SK-N-SH treated with all-trans-retinoic acid at 6 μM for 48 hours (cell line): ENCODE measurements around the gene SLC13A1.

Experiments
- ATAC-seq: fragments of 200-7000 bp; cut with Tn5 transposase; 3 replicates; pipeline ENCODE4 v1.9.1; 2020; ENCODE audit warnings: mild to moderate bottlenecking, moderate library complexity
- BACH2 ChIP-seq: fragments of 250-450 bp; sonication (Bioruptor Pico); IDR thresholded peaks from 2 replicates; pipeline ENCODE4 v1.9.0; 2021; ENCODE audit warnings: mild to moderate bottlenecking, borderline replicate concordance
- CREB5 ChIP-seq: fragments of 250-450 bp; sonication (Bioruptor Pico); IDR thresholded peaks from 2 replicates; pipeline ENCODE4 v1.5.1; 2020; ENCODE audit warnings: low read depth, mild to moderate bottlenecking, moderate library complexity
- CSDC2 ChIP-seq: fragments of 250-450 bp; sonication (Bioruptor Pico); IDR thresholded peaks from 2 replicates; pipeline ENCODE4 v1.5.0; 2020; ENCODE audit warnings: mild to moderate bottlenecking, moderate library complexity
- CSRNP3 ChIP-seq: fragments of 250-450 bp; sonication (Bioruptor Pico); IDR thresholded peaks from 2 replicates; pipeline ENCODE4 v1.5.1; 2021; ENCODE audit warnings: mild to moderate bottlenecking, moderate library complexity
- ESRRG ChIP-seq: fragments of 250-450 bp; sonication (Bioruptor Pico); IDR thresholded peaks from 2 replicates; pipeline ENCODE4 v1.6.1; 2021; ENCODE audit warnings: mild to moderate bottlenecking
- GLIS3 ChIP-seq: fragments of 250-450 bp; sonication (Bioruptor Pico); IDR thresholded peaks from 2 replicates; pipeline ENCODE4 v1.5.0; 2020; ENCODE audit warnings: mild to moderate bottlenecking, moderate library complexity
- ISL1 ChIP-seq: fragments of 250-450 bp; sonication (Bioruptor Pico); IDR thresholded peaks from 2 replicates; pipeline ENCODE4 v2.1.2; 2022; ENCODE audit warnings: mild to moderate bottlenecking, moderate library complexity
- OSR1 ChIP-seq: fragments of 250-450 bp; sonication (Bioruptor Pico); IDR thresholded peaks from 2 replicates; pipeline ENCODE4 v1.8.0; 2022; ENCODE audit warnings: moderate library complexity, mild to moderate bottlenecking, inconsistent platforms
- PATZ1 ChIP-seq: fragments of 250-450 bp; sonication (Bioruptor Pico); IDR thresholded peaks from 2 replicates; pipeline ENCODE4 v1.8.0; 2020; ENCODE audit warnings: mild to moderate bottlenecking, moderate library complexity, borderline replicate concordance
- PPARA ChIP-seq: fragments of 250-450 bp; sonication (Bioruptor Pico); IDR thresholded peaks from 2 replicates; pipeline ENCODE4 v1.5.0; 2020; ENCODE audit warnings: mild to moderate bottlenecking, borderline replicate concordance
- RARB ChIP-seq: fragments of 250-450 bp; sonication (Bioruptor Pico); IDR thresholded peaks from 2 replicates; pipeline ENCODE4 v1.8.0; 2021; ENCODE audit warnings: mild to moderate bottlenecking, moderate library complexity
- SNAI2 ChIP-seq: fragments of 250-450 bp; sonication (Bioruptor Pico); IDR thresholded peaks from 2 replicates; pipeline ENCODE4 v1.5.0; 2020; ENCODE audit warnings: mild to moderate bottlenecking, moderate library complexity
- TCF4 ChIP-seq: fragments of 250-450 bp; sonication (Bioruptor Pico); IDR thresholded peaks from 2 replicates; pipeline ENCODE4 v1.8.0; 2021; ENCODE audit warnings: mild to moderate bottlenecking, moderate library complexity, borderline replicate concordance
- TOX ChIP-seq: fragments of 250-450 bp; sonication (Bioruptor Pico); IDR thresholded peaks from 2 replicates; pipeline ENCODE4 v1.8.0; 2021; ENCODE audit warnings: mild to moderate bottlenecking, moderate library complexity, borderline replicate concordance
- TSHZ2 ChIP-seq: fragments of 250-450 bp; sonication (Bioruptor Pico); IDR thresholded peaks from 2 replicates; pipeline ENCODE4 v1.5.0; 2020; ENCODE audit warnings: mild to moderate bottlenecking, moderate library complexity
- ZFP3 ChIP-seq: fragments of 250-450 bp; sonication (Bioruptor Pico); IDR thresholded peaks from 2 replicates; pipeline ENCODE4 v1.5.0; 2020; ENCODE audit warnings: mild to moderate bottlenecking, moderate library complexity
- ZNF565 ChIP-seq: fragments of 450-650 bp; formaldehyde crosslinking; conservative IDR thresholded peaks from 2 replicates; pipeline ENCODE4 v1.5.0; 2020; ENCODE audit warnings: low read depth, mild to moderate bottlenecking, moderate library complexity
- ZNF8 ChIP-seq: fragments of 450-650 bp; formaldehyde crosslinking; IDR thresholded peaks from 2 replicates; pipeline ENCODE4 v1.5.0; 2020; ENCODE audit warnings: mild to moderate bottlenecking, moderate library complexity

The SLC13A1 gene

GRCh38 chr7:123242467-123243092 lies 42.8 kb upstream of the SLC13A1 start:
- TF ChIP-seq TOX (CRISPR knock-in tag): no peak
- peak; percentile 34; the same call in 1 of the 2 replicates for TF ChIP-seq ZNF8
- peak; percentile 71; the same call in 1 of the 2 replicates for TF ChIP-seq ZFP3 (CRISPR knock-in tag)
- TF ChIP-seq CSDC2 (CRISPR knock-in tag): 0 out of 2 replicates have a peak, but pooled peaks have one; percentile 3
- TF ChIP-seq RARB (CRISPR knock-in tag): no peak
- TF ChIP-seq PPARA: no peak
- peak; percentile 71 for TF ChIP-seq TSHZ2 (CRISPR knock-in tag)
- peak; percentile 70; the same call in 1 of the 2 replicates for TF ChIP-seq SNAI2
- peak; percentile 25; the same call in 1 of the 2 replicates for TF ChIP-seq GLIS3 (CRISPR knock-in tag)
- TF ChIP-seq BACH2 (CRISPR knock-in tag): no peak
- TF ChIP-seq TCF4 (CRISPR knock-in tag): 0 out of 2 replicates have a peak, but pooled peaks have one; percentile 28
- TF ChIP-seq PATZ1 (CRISPR knock-in tag): peak; percentile 65; the same call in 1 of the 2 replicates
- TF ChIP-seq CSRNP3: peak; percentile 70
- 0 out of 2 replicates have a peak, but pooled peaks have one; percentile 38 for TF ChIP-seq ESRRG
- peak; percentile 92 for TF ChIP-seq ISL1
- 0 out of 2 replicates have a peak, but pooled peaks have one; percentile 57 for TF ChIP-seq ZNF565
- no peak for TF ChIP-seq OSR1
- peak; percentile 89 for TF ChIP-seq CREB5 (CRISPR knock-in tag)
- no peak; the same call in 2 of the 3 replicates for ATAC-seq

GRCh38 chr7:123241809-123242208 lies 42.0 kb upstream of the SLC13A1 start:
- no peak for TF ChIP-seq ISL1
- no peak for TF ChIP-seq GLIS3 (CRISPR knock-in tag)
- 0 out of 2 replicates have a peak, but pooled peaks have one; percentile 10 for TF ChIP-seq TSHZ2 (CRISPR knock-in tag)
- ATAC-seq: no peak
